IPS-18c (cell line): ENCODE data around the gene KRT76.

Experiments used
- H3K4me3 ChIP-seq: 2 replicates; pipeline ENCODE4 v1.7.0; 2013; ENCODE audit warnings: low read depth, mild to moderate bottlenecking, low read length, moderate library complexity; ENCODE audit not compliant: insufficient read depth
- H3K9me3 ChIP-seq: one replicate; pipeline ENCODE4 v1.6.1; 2013; ENCODE audit warnings: mild to moderate bottlenecking, low read length, moderate library complexity; ENCODE audit not compliant: control insufficient read depth, insufficient read depth

The KRT76 gene

GRCh38 chr12:52815161-52815560 is 38.0 kb upstream of the KRT76 start:
- H3K4me3 ChIP-seq, result no peak overlapping the region
- H3K9me3 ChIP-seq, result no peaks in the 10 kb centered on the region

- Histone ChIP-seq H3K9me3 (no peaks in the 10 kb centered on the region), H3K4me3 (no peak overlapping the region)
Observed at GRCh38 chr12:52814710-52815155, 37.6 kb upstream of the KRT76 start.

GRCh38 chr12:52813885-52814709 is 37.0 kb upstream of the KRT76 start, which contains the start of gene KRT4:
Gene KRT4, minus strand, starts transcription at chr12:52814116. Its CDS starts 58 bp downstream, at chr12:52814058.
- H3K9me3 ChIP-seq, result no peaks in the 10 kb centered on the region
- H3K4me3 ChIP-seq, result no peak within 1 kb of the TSS

- Histone ChIP-seq H3K9me3 (no peaks in the 10 kb centered on the region), H3K4me3 (no peak overlapping the region)
Observed at GRCh38 chr12:52813203-52813819, 36.2 kb upstream of the KRT76 start.

GRCh38 chr12:52812749-52813148 is 35.6 kb upstream of the KRT76 start:
- Histone ChIP-seq H3K4me3 (no peak overlapping the region), H3K9me3 (no peaks in the 10 kb centered on the region)

- Histone ChIP-seq H3K4me3 (no peak overlapping the region), H3K9me3 (no peaks in the 10 kb centered on the region)
Observed at GRCh38 chr12:52812073-52812400, 34.9 kb upstream of the KRT76 start.

- no peaks in the 10 kb centered on the region for H3K9me3 ChIP-seq
- no peak overlapping the region for H3K4me3 ChIP-seq
Observed at GRCh38 chr12:52811191-52812072, 34.3 kb upstream of the KRT76 start.

GRCh38 chr12:52810554-52810953 is 33.4 kb upstream of the KRT76 start:
- H3K4me3 ChIP-seq, result no peak overlapping the region

GRCh38 chr12:52809166-52809565 is 32.0 kb upstream of the KRT76 start:
- Histone ChIP-seq H3K4me3 (no peak overlapping the region), H3K9me3 (no peaks in the 10 kb centered on the region)

More at GRCh38 chr12:52810554-52810953, 33.4 kb upstream of the KRT76 start:
- H3K9me3 ChIP-seq, result no peaks in the 10 kb centered on the region

GRCh38 chr12:52808573-52809160 is 31.5 kb upstream of the KRT76 start:
- H3K4me3 ChIP-seq, result no peak overlapping the region
- H3K9me3 ChIP-seq, result no peaks in the 10 kb centered on the region

GRCh38 chr12:52807544-52808470 is 30.7 kb upstream of the KRT76 start:
- Histone ChIP-seq H3K9me3 (no peaks in the 10 kb centered on the region), H3K4me3 (no peak overlapping the region)

- Histone ChIP-seq H3K4me3 (no peak overlapping the region), H3K9me3 (no peaks in the 10 kb centered on the region)
Observed at GRCh38 chr12:52806821-52807543, 29.8 kb upstream of the KRT76 start.

GRCh38 chr12:52806169-52806811 is 29.1 kb upstream of the KRT76 start:
- no peaks in the 10 kb centered on the region for H3K9me3 ChIP-seq

GRCh38 chr12:52805739-52806138 is 28.6 kb upstream of the KRT76 start:
- Histone ChIP-seq H3K4me3 (no peak overlapping the region), H3K9me3 (no peaks in the 10 kb centered on the region)

More at GRCh38 chr12:52806169-52806811, 29.1 kb upstream of the KRT76 start:
- no peak overlapping the region for H3K4me3 ChIP-seq

- Histone ChIP-seq H3K9me3 (no peaks in the 10 kb centered on the region), H3K4me3 (no peak overlapping the region)
Observed at GRCh38 chr12:52805000-52805399, 27.9 kb upstream of the KRT76 start.
